Astrocyte (in vitro differentiated cells and primary cell): Measurements from ENCODE around the gene WTAP. TPM values are rescaled to one million over a fixed set of nuclear protein-coding genes. Genes with fewer than 3 reads are reported as not detected.

Experiments used
- DNase-seq: peaks from one replicate; pipeline ENCODE4 v3.0.0-alpha.2; 2010; ENCODE audit warnings: low read depth
- FAIRE-seq: peaks from 2 replicates; lab custom pipeline; 2011; peaks lifted over from hg19 to GRCh38; lab: Jason Lieb, UNC
- H2AFZ ChIP-seq: 2 replicates; pipeline ENCODE4 v1.6.0; 2012; ENCODE audit warnings: low read depth, low read length, inconsistent platforms
- H3K27ac ChIP-seq: 2 replicates; pipeline ENCODE4 v1.5.1; 2011; ENCODE audit warnings: low read depth, low read length, inconsistent platforms
- H3K27me3 ChIP-seq: 2 replicates; pipeline ENCODE4 v1.6.0; 2011; ENCODE audit warnings: low read length, inconsistent platforms; ENCODE audit not compliant: insufficient read depth
- H3K36me3 ChIP-seq: 2 replicates; pipeline ENCODE4 v1.5.1; 2011; ENCODE audit warnings: low read length, inconsistent platforms; ENCODE audit not compliant: insufficient read depth
- H3K4me1 ChIP-seq: 2 replicates; pipeline ENCODE4 v1.5.1; 2011; ENCODE audit warnings: low read length, inconsistent platforms; ENCODE audit not compliant: insufficient read depth
- H3K4me2 ChIP-seq: 2 replicates; pipeline ENCODE4 v1.6.0; 2012; ENCODE audit warnings: low read length, inconsistent platforms
- H3K4me3 ChIP-seq: 2 replicates; pipeline ENCODE4 v1.5.1; 2011; ENCODE audit warnings: low read depth, mild to moderate bottlenecking, low read length, inconsistent platforms; ENCODE audit not compliant: insufficient read depth
- H3K79me2 ChIP-seq: 2 replicates; pipeline ENCODE4 v1.6.0; 2012; ENCODE audit warnings: mild to moderate bottlenecking, low read length, inconsistent platforms; ENCODE audit not compliant: insufficient read depth
- H3K9ac ChIP-seq: 2 replicates; pipeline ENCODE4 v1.6.0; 2012; ENCODE audit warnings: mild to moderate bottlenecking, low read length, inconsistent platforms
- H3K9me3 ChIP-seq: 2 replicates; pipeline ENCODE4 v1.5.1; 2012; ENCODE audit warnings: low read depth, mild to moderate bottlenecking, low read length, inconsistent platforms; ENCODE audit not compliant: insufficient read depth
- H4K20me1 ChIP-seq: 2 replicates; pipeline ENCODE4 v1.6.0; 2012; ENCODE audit warnings: low read length, inconsistent platforms; ENCODE audit not compliant: insufficient read depth
- H3K27ac Mint-ChIP-seq: one replicate; pipeline ENCODE4 v1.8.0; 2021; ENCODE audit warnings: mild to moderate bottlenecking, mixed read lengths; ENCODE audit not compliant: unreplicated experiment
- H3K27me3 Mint-ChIP-seq: one replicate; pipeline ENCODE4 v1.8.0; 2021; ENCODE audit warnings: low read depth, mixed read lengths; ENCODE audit not compliant: unreplicated experiment
- H3K36me3 Mint-ChIP-seq: one replicate; pipeline ENCODE4 v1.8.0; 2021; ENCODE audit warnings: low read depth, mixed read lengths; ENCODE audit not compliant: unreplicated experiment
- H3K4me1 Mint-ChIP-seq: one replicate; pipeline ENCODE4 v1.8.0; 2021; ENCODE audit warnings: low read depth, mixed read lengths; ENCODE audit not compliant: unreplicated experiment
- H3K4me3 Mint-ChIP-seq: one replicate; pipeline ENCODE4 v1.8.0; 2021; ENCODE audit warnings: mild to moderate bottlenecking, moderate library complexity, mixed read lengths; ENCODE audit not compliant: unreplicated experiment
- H3K9me3 Mint-ChIP-seq: one replicate; pipeline ENCODE4 v1.8.0; 2021; ENCODE audit warnings: mild to moderate bottlenecking, mixed read lengths; ENCODE audit not compliant: unreplicated experiment
- EZH2 ChIP-seq: IDR thresholded peaks from 2 replicates; pipeline ENCODE4 v1.6.1; 2012; ENCODE audit warnings: mild to moderate bottlenecking, low read length, inconsistent platforms; ENCODE audit not compliant: insufficient read depth
- total RNA-seq: library from RNA; stranded (reverse); gene quantifications from 2 replicates; pipeline ENCODE4 v1.2.1, GENCODE V29; 2021
- TF ChIP-seq, protein P1 (sequence below): IDR thresholded peaks from 2 replicates; pipeline ENCODE4 v1.5.1; 2011; ENCODE audit warnings: low read depth, mild to moderate bottlenecking, inconsistent platforms, low read length, moderate library complexity; ENCODE audit not compliant: insufficient read depth

The WTAP gene
- total RNA-seq, 1 donor from 2014 or later: 93.8 TPM

DNA sequence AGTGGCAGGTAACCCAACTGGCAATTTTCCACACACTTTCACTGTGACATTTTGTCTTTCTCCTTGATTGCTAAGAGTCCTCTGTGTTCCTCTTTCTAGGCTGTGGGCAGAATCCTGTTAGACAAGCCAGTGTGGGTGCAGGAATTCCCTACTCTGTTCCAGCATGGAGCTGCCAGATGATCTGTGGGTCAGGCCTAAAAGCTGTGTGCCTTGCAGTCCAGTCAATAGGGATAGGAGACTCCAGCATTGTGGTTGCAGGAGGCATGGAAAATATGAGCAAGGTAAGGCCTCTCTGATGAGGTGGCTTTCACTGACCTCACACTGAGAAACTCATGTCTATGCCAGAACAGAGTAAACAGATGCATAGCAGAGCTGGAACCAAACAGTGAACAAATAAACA is 39.6 kb downstream of the WTAP start:
- H3K4me1 Mint-ChIP-seq: peaks cover 12% of the 10 kb centered on the region
- Histone ChIP-seq H3K27ac (no peak overlapping the region), H3K27me3 (no peaks in the 10 kb centered on the region), H3K9ac (no peak overlapping the region), H3K79me2 (peaks cover 24% of the 10 kb centered on the region), H4K20me1 (peaks cover 12% of the 10 kb centered on the region), H3K36me3 (peaks cover 54% of the 10 kb centered on the region), H3K4me2 (no peak overlapping the region), H3K4me3 (no peak overlapping the region), H3K9me3 (no peaks in the 10 kb centered on the region), H2AFZ (no peak overlapping the region), H3K4me1 (peaks cover 10% of the 10 kb centered on the region)
- H3K27me3 Mint-ChIP-seq: no peaks in the 10 kb centered on the region
- peaks cover 2% of the 10 kb centered on the region for H3K9me3 Mint-ChIP-seq
- FAIRE-seq: no peak
- no peak overlapping the region for H3K27ac Mint-ChIP-seq
- no peak overlapping the region for H3K4me3 Mint-ChIP-seq
- peaks cover 39% of the 10 kb centered on the region for H3K36me3 Mint-ChIP-seq
- no peak for DNase-seq
- no peak for TF ChIP-seq EZH2
- TF ChIP-seq, protein P1, sequence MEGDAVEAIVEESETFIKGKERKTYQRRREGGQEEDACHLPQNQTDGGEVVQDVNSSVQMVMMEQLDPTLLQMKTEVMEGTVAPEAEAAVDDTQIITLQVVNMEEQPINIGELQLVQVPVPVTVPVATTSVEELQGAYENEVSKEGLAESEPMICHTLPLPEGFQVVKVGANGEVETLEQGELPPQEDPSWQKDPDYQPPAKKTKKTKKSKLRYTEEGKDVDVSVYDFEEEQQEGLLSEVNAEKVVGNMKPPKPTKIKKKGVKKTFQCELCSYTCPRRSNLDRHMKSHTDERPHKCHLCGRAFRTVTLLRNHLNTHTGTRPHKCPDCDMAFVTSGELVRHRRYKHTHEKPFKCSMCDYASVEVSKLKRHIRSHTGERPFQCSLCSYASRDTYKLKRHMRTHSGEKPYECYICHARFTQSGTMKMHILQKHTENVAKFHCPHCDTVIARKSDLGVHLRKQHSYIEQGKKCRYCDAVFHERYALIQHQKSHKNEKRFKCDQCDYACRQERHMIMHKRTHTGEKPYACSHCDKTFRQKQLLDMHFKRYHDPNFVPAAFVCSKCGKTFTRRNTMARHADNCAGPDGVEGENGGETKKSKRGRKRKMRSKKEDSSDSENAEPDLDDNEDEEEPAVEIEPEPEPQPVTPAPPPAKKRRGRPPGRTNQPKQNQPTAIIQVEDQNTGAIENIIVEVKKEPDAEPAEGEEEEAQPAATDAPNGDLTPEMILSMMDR: no peak

DNA sequence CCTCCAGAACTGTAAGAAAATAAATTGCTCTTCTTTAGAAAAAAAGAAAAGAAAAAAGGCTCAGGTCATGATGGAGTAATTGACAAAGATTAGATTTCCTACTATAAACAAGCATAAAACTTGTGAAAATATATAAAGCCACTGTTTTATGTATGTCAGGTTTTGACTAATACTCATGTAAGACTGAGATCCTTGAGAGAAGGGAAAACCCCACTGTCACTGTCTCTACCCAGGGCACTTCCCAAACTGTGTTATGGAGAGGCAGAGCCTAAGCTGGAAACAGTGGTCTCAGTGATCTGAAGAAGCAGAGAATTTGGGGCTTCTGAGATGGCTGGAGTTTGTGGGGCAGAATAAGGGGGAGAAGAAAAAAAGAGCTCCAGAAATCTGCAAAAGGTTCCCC is 42.2 kb downstream of the WTAP start:
- H3K4me3 Mint-ChIP-seq: no peak overlapping the region
- TF ChIP-seq EZH2: no peak
- TF ChIP-seq, protein P1: no peak
- peaks cover 8% of the 10 kb centered on the region for H3K4me1 Mint-ChIP-seq
- no peak overlapping the region for H3K9ac ChIP-seq
- no peak overlapping the region for H3K4me3 ChIP-seq
- FAIRE-seq (no peak), DNase-seq (no peak)
- no peak overlapping the region for H3K27ac Mint-ChIP-seq
- H3K36me3 Mint-ChIP-seq: peaks cover 34% of the 10 kb centered on the region
- H3K9me3 ChIP-seq: no peaks in the 10 kb centered on the region
- H2AFZ ChIP-seq: no peak overlapping the region
- H4K20me1 ChIP-seq: peaks cover 7% of the 10 kb centered on the region
- H3K79me2 ChIP-seq: peaks cover 10% of the 10 kb centered on the region
- no peaks in the 10 kb centered on the region for H3K27me3 Mint-ChIP-seq
- H3K4me2 ChIP-seq: no peak overlapping the region
- no peak overlapping the region for H3K27ac ChIP-seq
- no peaks in the 10 kb centered on the region for H3K27me3 ChIP-seq
- peaks cover 2% of the 10 kb centered on the region for H3K9me3 Mint-ChIP-seq
- H3K36me3 ChIP-seq: peaks cover 56% of the 10 kb centered on the region
- H3K4me1 ChIP-seq: no peaks in the 10 kb centered on the region

DNA sequence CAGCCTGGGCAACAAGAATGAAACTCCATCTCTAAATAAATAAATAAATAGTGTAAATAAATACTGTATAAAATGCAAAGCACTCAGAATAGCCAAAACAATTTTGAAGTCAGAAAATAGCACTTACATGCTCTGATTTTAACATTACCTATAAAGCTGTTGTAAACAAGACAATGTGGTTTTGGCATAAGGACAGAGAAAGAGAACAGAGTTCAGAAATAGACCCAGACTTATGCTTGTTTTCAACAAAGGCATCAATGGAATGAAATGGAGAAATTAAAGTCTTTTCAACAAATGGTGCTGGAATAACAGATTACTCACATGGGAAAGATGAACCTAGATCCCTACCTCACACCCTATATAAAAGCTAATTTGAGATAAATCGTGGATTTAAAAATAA is 44.9 kb downstream of the WTAP start:
- Histone ChIP-seq H3K79me2 (no peaks in the 10 kb centered on the region), H3K9ac (no peak overlapping the region), H3K9me3 (no peaks in the 10 kb centered on the region), H3K4me1 (no peaks in the 10 kb centered on the region), H3K4me2 (no peak overlapping the region), H3K27ac (no peak overlapping the region), H2AFZ (no peak overlapping the region), H3K4me3 (no peak overlapping the region), H3K27me3 (no peaks in the 10 kb centered on the region), H4K20me1 (peaks cover 4% of the 10 kb centered on the region), H3K36me3 (peaks cover 53% of the 10 kb centered on the region)
- FAIRE-seq (no peak), DNase-seq (no peak)
- Mint-ChIP-seq H3K9me3 (peaks cover 3% of the 10 kb centered on the region), H3K4me3 (no peak overlapping the region), H3K27ac (no peak overlapping the region), H3K4me1 (peaks cover 4% of the 10 kb centered on the region), H3K36me3 (peaks cover 32% of the 10 kb centered on the region), H3K27me3 (no peaks in the 10 kb centered on the region)
- TF ChIP-seq, protein P1: no peak
- no peak for TF ChIP-seq EZH2
